Measurements from ENCODE around the gene AIG1.
"Not testable (repeated sequence)": the region's sequence is repeated elsewhere in the genome, so short reads cannot be mapped to it uniquely, and the experiment has no call there.

The AIG1 gene

GRCh38 chr6:143238306-143238705 lies 177.6 kb downstream of the AIG1 start:
- DNase-seq (ENCODE audit: low spot score) (no peak), ATAC-seq (ENCODE audit: low read depth) (no peak)
- no peaks in the 10 kb centered on the region for H3K9me3 ChIP-seq (ENCODE audit: severe bottlenecking)
- H3K27me3 ChIP-seq (ENCODE audit: insufficient read depth, poor library complexity, severe bottlenecking) = no peaks in the 10 kb centered on the region
- H3K36me3 ChIP-seq (ENCODE audit: low read depth) = 0 out of 2 replicates have a peak, but pooled peaks cover 3% of the 10 kb centered on the region
- TF ChIP-seq, protein P1, sequence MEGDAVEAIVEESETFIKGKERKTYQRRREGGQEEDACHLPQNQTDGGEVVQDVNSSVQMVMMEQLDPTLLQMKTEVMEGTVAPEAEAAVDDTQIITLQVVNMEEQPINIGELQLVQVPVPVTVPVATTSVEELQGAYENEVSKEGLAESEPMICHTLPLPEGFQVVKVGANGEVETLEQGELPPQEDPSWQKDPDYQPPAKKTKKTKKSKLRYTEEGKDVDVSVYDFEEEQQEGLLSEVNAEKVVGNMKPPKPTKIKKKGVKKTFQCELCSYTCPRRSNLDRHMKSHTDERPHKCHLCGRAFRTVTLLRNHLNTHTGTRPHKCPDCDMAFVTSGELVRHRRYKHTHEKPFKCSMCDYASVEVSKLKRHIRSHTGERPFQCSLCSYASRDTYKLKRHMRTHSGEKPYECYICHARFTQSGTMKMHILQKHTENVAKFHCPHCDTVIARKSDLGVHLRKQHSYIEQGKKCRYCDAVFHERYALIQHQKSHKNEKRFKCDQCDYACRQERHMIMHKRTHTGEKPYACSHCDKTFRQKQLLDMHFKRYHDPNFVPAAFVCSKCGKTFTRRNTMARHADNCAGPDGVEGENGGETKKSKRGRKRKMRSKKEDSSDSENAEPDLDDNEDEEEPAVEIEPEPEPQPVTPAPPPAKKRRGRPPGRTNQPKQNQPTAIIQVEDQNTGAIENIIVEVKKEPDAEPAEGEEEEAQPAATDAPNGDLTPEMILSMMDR (IDR thresholded peaks at IDR 0.05; ENCODE audit: poor library complexity, severe bottlenecking) = no peak
- H3K4me1 ChIP-seq (ENCODE audit: insufficient read depth, poor library complexity, severe bottlenecking) = no peaks in the 10 kb centered on the region
- no peak overlapping the region for H3K4me3 ChIP-seq (ENCODE audit: severe bottlenecking)
- no peak overlapping the region for H3K27ac ChIP-seq (ENCODE audit: poor library complexity, severe bottlenecking)

GRCh38 chr6:143241111-143241510 lies 180.4 kb downstream of the AIG1 start:
- H3K27me3 ChIP-seq (ENCODE audit: insufficient read depth, poor library complexity, severe bottlenecking) = no peaks in the 10 kb centered on the region
- H3K9me3 ChIP-seq (ENCODE audit: severe bottlenecking) = no peaks in the 10 kb centered on the region
- H3K36me3 ChIP-seq (ENCODE audit: low read depth) = no peaks in the 10 kb centered on the region
- no peak for ATAC-seq (ENCODE audit: low read depth)
- TF ChIP-seq, protein P1 (IDR thresholded peaks at IDR 0.05; ENCODE audit: poor library complexity, severe bottlenecking) = no peak
- DNase-seq (ENCODE audit: low spot score) = no peak
- H3K27ac ChIP-seq (ENCODE audit: poor library complexity, severe bottlenecking) = no peak overlapping the region
- no peak overlapping the region for H3K4me3 ChIP-seq (ENCODE audit: severe bottlenecking)
- no peaks in the 10 kb centered on the region for H3K4me1 ChIP-seq (ENCODE audit: insufficient read depth, poor library complexity, severe bottlenecking)

DNA sequence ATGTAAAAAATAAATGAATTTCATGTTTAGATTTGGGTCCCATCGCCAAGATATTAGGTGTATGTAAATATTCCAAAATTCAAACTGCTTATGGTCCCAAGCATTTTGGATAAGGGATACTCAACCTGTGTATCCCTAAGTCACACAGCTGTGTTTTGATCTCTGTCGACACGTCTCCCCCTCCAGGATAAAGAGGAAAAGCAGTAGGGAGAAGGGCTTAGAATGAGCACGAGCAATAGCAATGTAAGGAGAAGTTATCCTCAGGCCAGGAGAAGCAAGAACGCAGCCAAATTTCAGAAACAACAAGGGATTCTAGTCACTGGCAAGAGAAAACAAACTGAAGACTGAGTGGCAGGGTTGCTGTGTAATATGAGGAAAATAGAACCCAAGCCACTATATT lies 181.2 kb downstream of the AIG1 start:
- DNase-seq (ENCODE audit: low spot score) = no peak
- ATAC-seq (ENCODE audit: low read depth) = no peak
- TF ChIP-seq, protein P1 (IDR thresholded peaks at IDR 0.05; ENCODE audit: poor library complexity, severe bottlenecking) = no peak

DNA sequence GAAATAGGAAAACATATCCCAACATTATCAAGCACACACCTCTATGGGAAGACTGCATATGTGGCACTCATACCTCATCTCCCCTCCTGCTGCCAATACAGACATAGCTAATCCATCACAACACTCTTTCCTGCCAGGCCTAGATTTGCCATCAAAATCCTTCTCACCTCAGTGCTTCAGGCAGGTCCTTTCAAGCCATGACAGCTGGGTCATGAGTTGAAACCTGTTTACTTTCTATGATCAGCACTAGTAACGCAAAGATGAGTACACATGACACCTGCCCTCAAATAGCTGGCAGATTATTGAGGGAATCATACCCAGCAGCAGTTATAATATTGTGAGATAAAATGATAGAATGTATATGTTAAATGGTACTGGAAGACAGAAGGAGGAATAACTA lies 183.1 kb downstream of the AIG1 start:
- H3K27ac ChIP-seq (ENCODE audit: poor library complexity, severe bottlenecking) = no peak overlapping the region
- TF ChIP-seq, protein P1 (IDR thresholded peaks at IDR 0.05; ENCODE audit: poor library complexity, severe bottlenecking) = no peak
- ATAC-seq (ENCODE audit: low read depth) = no peak

More for the DNA sequence above, 181.2 kb downstream of the AIG1 start:
- H3K4me1 ChIP-seq (ENCODE audit: insufficient read depth, poor library complexity, severe bottlenecking) = no peaks in the 10 kb centered on the region
- no peaks in the 10 kb centered on the region for H3K9me3 ChIP-seq (ENCODE audit: severe bottlenecking)
- no peak overlapping the region for H3K4me3 ChIP-seq (ENCODE audit: severe bottlenecking)
- no peaks in the 10 kb centered on the region for H3K36me3 ChIP-seq (ENCODE audit: low read depth)
- no peaks in the 10 kb centered on the region for H3K27me3 ChIP-seq (ENCODE audit: insufficient read depth, poor library complexity, severe bottlenecking)
- no peak overlapping the region for H3K27ac ChIP-seq (ENCODE audit: poor library complexity, severe bottlenecking)

GRCh38 chr6:143245656-143246055 lies 185.0 kb downstream of the AIG1 start:
- TF ChIP-seq, protein P1 (IDR thresholded peaks at IDR 0.05; ENCODE audit: poor library complexity, severe bottlenecking) = no peak
- ATAC-seq (ENCODE audit: low read depth) (no peak), DNase-seq (ENCODE audit: low spot score) (no peak)
- no peak overlapping the region for H3K27ac ChIP-seq (ENCODE audit: poor library complexity, severe bottlenecking)
- no peaks in the 10 kb centered on the region for H3K4me1 ChIP-seq (ENCODE audit: insufficient read depth, poor library complexity, severe bottlenecking)
- H3K4me3 ChIP-seq (ENCODE audit: severe bottlenecking) = no peak overlapping the region
- H3K27me3 ChIP-seq (ENCODE audit: insufficient read depth, poor library complexity, severe bottlenecking) = no peaks in the 10 kb centered on the region
- H3K36me3 ChIP-seq (ENCODE audit: low read depth) = no peaks in the 10 kb centered on the region; the same call in 1 of the 2 replicates
- no peaks in the 10 kb centered on the region for H3K9me3 ChIP-seq (ENCODE audit: severe bottlenecking)

More for the DNA sequence above, 183.1 kb downstream of the AIG1 start:
- no peak for DNase-seq (ENCODE audit: low spot score)
- no peaks in the 10 kb centered on the region for H3K27me3 ChIP-seq (ENCODE audit: insufficient read depth, poor library complexity, severe bottlenecking)
- no peaks in the 10 kb centered on the region for H3K4me1 ChIP-seq (ENCODE audit: insufficient read depth, poor library complexity, severe bottlenecking)
- no peak overlapping the region for H3K4me3 ChIP-seq (ENCODE audit: severe bottlenecking)
- no peaks in the 10 kb centered on the region for H3K36me3 ChIP-seq (ENCODE audit: low read depth)
- H3K9me3 ChIP-seq (ENCODE audit: severe bottlenecking) = no peaks in the 10 kb centered on the region

- DNase-seq (ENCODE audit: low spot score); H3K36me3 ChIP-seq (ENCODE audit: low read depth); H3K27me3 ChIP-seq (ENCODE audit: insufficient read depth, poor library complexity, severe bottlenecking); H3K4me3 ChIP-seq (ENCODE audit: severe bottlenecking); H3K9me3 ChIP-seq (ENCODE audit: severe bottlenecking); H3K4me1 ChIP-seq (ENCODE audit: insufficient read depth, poor library complexity, severe bottlenecking); H3K27ac ChIP-seq (ENCODE audit: poor library complexity, severe bottlenecking); ATAC-seq (ENCODE audit: low read depth): not testable (repeated sequence)
These were observed 185.6 kb downstream of the AIG1 start for GRCh38 chr6:143246166-143246775.

Data from RWPE2 (cell line).